Mucosa of descending colon (tissue), 3 donors: ENCODE measurements around the gene RPS10. TPM values are rescaled to one million over a fixed set of nuclear protein-coding genes. Genes with fewer than 3 reads are reported as not detected.
"Not testable (repeated sequence)": the region's sequence is repeated elsewhere in the genome, so short reads cannot be mapped to it uniquely, and the experiment has no call there.

Source experiments
- ATAC-seq: fragments of 200-7000 bp; cut with Tn5 transposase; one replicate; pipeline ENCODE4 v1.9.1; 2020; ENCODE audit warnings: mild to moderate bottlenecking, moderate library complexity
- DNase-seq, 3 donors: peaks; one replicate each; pipeline ENCODE4 v3.0.0-alpha.2; 2020
- H3K36me3 ChIP-seq: fragments of 200-600 bp; one replicate; pipeline ENCODE4 v1.8.0; 2021; ENCODE audit warnings: low read depth, mild to moderate bottlenecking
- H3K4me1 ChIP-seq: fragments of 200-600 bp; one replicate; pipeline ENCODE4 v1.8.0; 2021; ENCODE audit warnings: low read depth, mild to moderate bottlenecking
- H3K4me3 ChIP-seq: fragments of 200-600 bp; one replicate; pipeline ENCODE4 v1.8.0; 2021; ENCODE audit warnings: mild to moderate bottlenecking
- H3K9me3 ChIP-seq: fragments of 200-600 bp; one replicate; pipeline ENCODE4 v1.8.0; 2021; ENCODE audit warnings: mild to moderate bottlenecking
- CTCF ChIP-seq: fragments of 200-600 bp; IDR thresholded peaks from one replicate; pipeline ENCODE4 v1.8.0; 2022; ENCODE audit warnings: antibody characterized with exemption, mild to moderate bottlenecking
- intact Hi-C, 2 donors: fragments of 100-400 bp; cut with DNase I in 1 of 2; cut with micrococcal nuclease in 1 of 2; formaldehyde crosslinking; loops; one replicate each; pipeline versions ENCODE4 v1.11.0 to v1.11.1; 2022; cut with DNase I, micrococcal nuclease
- total RNA-seq, 3 donors: library from RNA; stranded (reverse); fragmentation: NEBNext Ultra II Directional in 2 of 3; extraction: Animal tissue kit (Norgen Biotek cat#: 25700) in 2 of 3; gene quantifications; one replicate each; pipeline versions ENCODE4 v1.2.1 to v1.2.4, GENCODE V29; 2021 to 2023
- donor health status: DM: no; HTN: no; CAD: no; lungs with moderate emphysema.
- donor health status: DM: no; HTN: no; CAD: no.
- donor health status: DM: no; HTN: yes; CAD: no.

The RPS10 gene
- total RNA-seq, 3 donors from 2014 or later: 999 to 1,006 (median 1,004) TPM

- Histone ChIP-seq H3K36me3 (no peaks in the 10 kb centered on the region), H3K4me3 (no peak overlapping the region), H3K9me3 (no peaks in the 10 kb centered on the region), H3K4me1 (no peaks in the 10 kb centered on the region)
- TF ChIP-seq CTCF: no peak
- ATAC-seq (no peak), DNase-seq (no peak)
- intact Hi-C loops: no loop called here
Observed at GRCh38 chr6:34373511-34373910, 52.4 kb downstream of the RPS10 start.

GRCh38 chr6:34371865-34372264, 54.0 kb downstream of the RPS10 start:
- DNase-seq, intact Hi-C loops: not testable (repeated sequence)

GRCh38 chr6:34370361-34370760, 55.5 kb downstream of the RPS10 start:
- TF ChIP-seq CTCF: no peak
- ATAC-seq (peak; percentile 25), DNase-seq (no peak)
- intact Hi-C loops: no loop called here
- H3K4me1 ChIP-seq: no peaks in the 10 kb centered on the region
- no peaks in the 10 kb centered on the region for H3K9me3 ChIP-seq
- H3K36me3 ChIP-seq: no peaks in the 10 kb centered on the region
- H3K4me3 ChIP-seq: no peak overlapping the region

More at GRCh38 chr6:34371865-34372264, 54.0 kb downstream of the RPS10 start:
- not testable (repeated sequence) for H3K36me3 ChIP-seq, H3K9me3 ChIP-seq, H3K4me3 ChIP-seq, ATAC-seq, H3K4me1 ChIP-seq

GRCh38 chr6:34369385-34369784, 56.5 kb downstream of the RPS10 start:
- intact Hi-C loops: no loop called here
- H3K4me1 ChIP-seq: no peaks in the 10 kb centered on the region
- no peaks in the 10 kb centered on the region for H3K9me3 ChIP-seq
- DNase-seq: no peak
- H3K36me3 ChIP-seq: no peaks in the 10 kb centered on the region
- TF ChIP-seq CTCF: no peak
- no peak for ATAC-seq
- H3K4me3 ChIP-seq: no peak overlapping the region

Other genes starting within 250 kb of the RPS10 start
- gene HMGA1, start 189.2 kb downstream of the RPS10 start, total RNA-seq: 100 to 1,000 TPM in 2 of 3 donors, 10 to 100 TPM in 1; 49.4 to 176 (median 124) TPM
- 10 to 100 TPM in 2 of 3 donors, 1 to 10 TPM in 1; 6.5 to 15.1 (median 11.2) TPM for gene SMIM29, start 177.1 kb downstream of the RPS10 start, total RNA-seq
- gene NUDT3, start 33.4 kb downstream of the RPS10 start, total RNA-seq: 10 to 100 TPM; 19.1 to 48.7 (median 26.7) TPM
- gene PACSIN1, start 40.0 kb upstream of the RPS10 start, total RNA-seq: 1 to 10 TPM in 1 of 3 donors, under 1 TPM in 2; 0.41 to 1.9 (median 0.67) TPM
- 10 to 100 TPM; 13.8 to 49.1 (median 38.2) TPM for gene SPDEF, start 130.3 kb upstream of the RPS10 start, total RNA-seq